DMS 273 (cell line): Measurements from ENCODE around the gene PPP2CA.
"Not testable (repeated sequence)": the region's sequence is repeated elsewhere in the genome, so short reads cannot be mapped to it uniquely, and the experiment has no call there.

Experiments
- DNase-seq: peaks from one replicate; lab custom pipeline; 2025; ENCODE audit not compliant: unreplicated experiment; lab: John Stamatoyannopoulos, UW

PPP2CA gene

GRCh38 chr5:134225780-134226440 is at the start of gene PPP2CA:
PPP2CA (minus strand) TSS chr5:134226073; CDS start chr5:134225861, 212 bp downstream.
- peak; percentile 99 for DNase-seq

GRCh38 chr5:134273642-134274395 is 47.9 kb upstream of the PPP2CA start:
- peak; percentile 73 for DNase-seq

- DNase-seq, result no peak
These were observed 45.2 kb upstream of the PPP2CA start for GRCh38 chr5:134271059-134271458.

GRCh38 chr5:134268919-134269318 is 43.0 kb upstream of the PPP2CA start:
- DNase-seq, result no peak

- DNase-seq, result no peak
These were observed 42.2 kb upstream of the PPP2CA start for GRCh38 chr5:134268019-134268601.

GRCh38 chr5:134267366-134268018 is 41.6 kb upstream of the PPP2CA start:
- peak; percentile 25 for DNase-seq

- no peak for DNase-seq
These were observed 37.9 kb upstream of the PPP2CA start for GRCh38 chr5:134263801-134264200.

GRCh38 chr5:134262629-134263028 is 36.8 kb upstream of the PPP2CA start:
- not testable (repeated sequence) for DNase-seq

GRCh38 chr5:134258896-134259295 is 33.0 kb upstream of the PPP2CA start:
- no peak for DNase-seq

- DNase-seq, result no peak
These were observed 31.3 kb upstream of the PPP2CA start for GRCh38 chr5:134257176-134257575.

- peak; percentile 59 for DNase-seq
These were observed 29.7 kb upstream of the PPP2CA start for GRCh38 chr5:134255418-134256150.

GRCh38 chr5:134253368-134254153 is 27.7 kb upstream of the PPP2CA start:
- DNase-seq, result not testable (repeated sequence)

- DNase-seq, result no peak
These were observed 26.8 kb upstream of the PPP2CA start for GRCh38 chr5:134252671-134253070.

- DNase-seq, result no peak
These were observed 25.1 kb upstream of the PPP2CA start for GRCh38 chr5:134250949-134251348.

GRCh38 chr5:134249469-134250379 is 23.9 kb upstream of the PPP2CA start:
- DNase-seq, result no peak

GRCh38 chr5:134248256-134248655 is 22.4 kb upstream of the PPP2CA start:
- DNase-seq, result no peak

GRCh38 chr5:134247428-134248224 is 21.8 kb upstream of the PPP2CA start:
- no peak for DNase-seq

- DNase-seq, result no peak
These were observed 21.0 kb upstream of the PPP2CA start for GRCh38 chr5:134246771-134247427.
